Measurements from ENCODE around the gene STAT4. TPM values are rescaled to one million over a fixed set of nuclear protein-coding genes. Genes with fewer than 3 reads are reported as not detected.

Gene STAT4
- polyA plus RNA-seq, 2 donors, result 0.67 to 0.75 TPM

DNA sequence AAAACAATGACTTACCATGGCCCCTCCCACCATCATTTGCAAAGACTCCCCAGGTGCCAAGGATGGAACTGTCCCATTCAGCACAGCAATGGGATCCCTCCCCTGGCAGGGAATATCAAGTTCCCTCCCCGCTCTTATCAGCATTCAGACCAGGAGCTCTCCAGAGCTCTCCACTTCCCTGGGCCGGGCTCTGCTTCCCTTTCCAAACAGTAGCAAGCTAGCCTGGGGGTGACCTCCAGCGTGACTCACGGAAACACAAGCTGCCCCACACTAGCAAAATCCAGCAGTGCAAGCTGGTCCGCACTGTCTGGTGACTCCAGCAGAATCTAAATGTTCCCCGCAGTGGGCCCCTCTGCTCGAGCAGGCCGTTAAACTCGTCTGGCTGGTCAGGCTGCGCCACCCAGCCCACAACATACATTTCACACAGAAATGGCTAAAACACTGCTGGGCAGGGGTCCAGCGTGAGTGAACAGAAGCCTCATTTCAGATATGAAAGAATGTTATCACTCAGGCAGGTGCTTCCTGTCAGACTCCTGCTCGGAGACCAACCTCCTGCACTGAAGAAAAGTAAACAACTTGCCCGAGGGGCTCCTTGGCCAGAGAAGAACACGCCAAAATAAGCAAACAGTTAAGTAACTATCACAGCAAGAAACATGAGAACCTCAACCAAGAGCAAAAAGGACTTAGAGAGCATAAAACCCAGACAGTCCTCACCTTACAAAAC lies 170.7 kb downstream of the STAT4 start:
- WGBS, 2 donors, result 51 to 65% methylated on average over 14 of the region's 14 CpGs
- H3K27me3 ChIP-seq (ENCODE audit: control insufficient read depth in 1 of 2, insufficient read depth in 2 of 2, low read length in 2 of 2), result no peaks in the 10 kb centered on the region
- no peak overlapping the region for H3K4me3 ChIP-seq (ENCODE audit: low read depth in 1 of 2, low read length in 2 of 2)
- H3K27ac ChIP-seq (ENCODE audit: low read depth in 2 of 2, low read length in 1 of 2), result no peak overlapping the region
- no peaks in the 10 kb centered on the region for H3K4me1 ChIP-seq (ENCODE audit: control insufficient read depth in 2 of 2, insufficient read depth in 2 of 2, low read length in 1 of 2)
- H3K36me3 ChIP-seq (ENCODE audit: control insufficient read depth in 2 of 2, insufficient read depth in 2 of 2, low read length in 1 of 2), result peaks cover 31 to 35% of the 10 kb centered on the region in 2 donors
- H3K9me3 ChIP-seq (ENCODE audit: control insufficient read depth in 2 of 2, insufficient read depth in 1 of 2, low read depth in 1 of 2, low read length in 1 of 2), result no peaks in the 10 kb centered on the region

Other genes with a start within 250 kb of the STAT4 start
- gene STAT1, start 136.8 kb downstream of the STAT4 start, polyA plus RNA-seq, result 10 to 100 TPM in 1 of 2 donors, 1 to 10 TPM in 1; 6.4 to 16.7 TPM
- gene MYO1B, start 94.4 kb upstream of the STAT4 start, polyA plus RNA-seq, result 10 to 100 TPM; 12.9 to 25.6 TPM